ENCODE results near the gene ATP8A1. TPM values are rescaled to one million over a fixed set of nuclear protein-coding genes. Genes with fewer than 3 reads are reported as not detected.
"Not testable (repeated sequence)": the region's sequence is repeated elsewhere in the genome, so short reads cannot be mapped to it uniquely, and the experiment has no call there.

ATP8A1 gene
- total RNA-seq, 2 donors from 2014 or later = 17.0 to 29.2 TPM

DNA sequence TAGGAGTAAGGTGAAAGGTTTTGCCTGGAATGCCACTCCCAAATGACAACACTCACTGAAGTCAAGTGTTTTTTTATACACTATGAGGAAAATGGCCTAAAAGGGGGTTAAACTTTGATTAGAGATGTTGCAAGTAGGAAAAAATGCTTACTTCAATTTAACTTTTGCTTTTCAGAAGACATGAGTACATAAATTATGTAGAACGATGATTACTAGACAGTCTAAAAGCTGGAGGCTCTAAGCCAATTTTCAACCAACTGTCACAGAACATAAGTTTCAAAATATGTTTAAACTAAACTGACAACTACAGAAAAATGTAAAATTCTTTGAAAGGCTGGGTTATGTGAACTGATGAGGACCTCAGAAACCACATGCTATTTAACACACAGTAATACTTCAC, 176.2 kb downstream of the ATP8A1 start:
- Mint-ChIP-seq H3K4me3 (no peak overlapping the region), H3K4me1 (peaks cover 4% of the 10 kb centered on the region), H3K9me3 (no peaks in the 10 kb centered on the region), H3K36me3 (ENCODE audit: low read depth) (peaks cover 50% of the 10 kb centered on the region), H3K27ac (no peak overlapping the region), H3K27me3 (no peaks in the 10 kb centered on the region)
- ATAC-seq (replicated peaks) = no peak

DNA sequence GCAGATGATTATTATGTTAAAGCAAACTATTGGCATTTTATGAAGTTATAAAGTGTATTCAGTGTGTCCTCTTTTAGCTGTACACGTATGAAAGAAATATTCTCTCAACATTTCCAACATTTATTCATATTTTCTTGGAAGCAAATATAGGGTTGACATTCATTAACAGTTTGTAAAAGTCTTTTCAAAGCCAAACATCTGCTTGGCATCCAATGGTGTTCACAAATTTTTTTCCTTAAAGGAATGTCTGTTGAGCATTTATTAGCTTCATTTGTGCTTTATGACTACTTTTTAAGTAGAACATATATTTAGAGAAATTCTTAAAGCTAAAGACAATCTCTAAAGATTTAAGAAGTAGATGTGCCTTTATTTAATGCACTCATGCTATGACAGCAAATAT, 176.6 kb downstream of the ATP8A1 start:
- Mint-ChIP-seq H3K4me1 (peaks cover 4% of the 10 kb centered on the region), H3K4me3 (no peak overlapping the region), H3K36me3 (ENCODE audit: low read depth) (peaks cover 46% of the 10 kb centered on the region), H3K9me3 (no peaks in the 10 kb centered on the region), H3K27me3 (no peaks in the 10 kb centered on the region), H3K27ac (no peak overlapping the region)
- ATAC-seq (replicated peaks) = no peak

DNA sequence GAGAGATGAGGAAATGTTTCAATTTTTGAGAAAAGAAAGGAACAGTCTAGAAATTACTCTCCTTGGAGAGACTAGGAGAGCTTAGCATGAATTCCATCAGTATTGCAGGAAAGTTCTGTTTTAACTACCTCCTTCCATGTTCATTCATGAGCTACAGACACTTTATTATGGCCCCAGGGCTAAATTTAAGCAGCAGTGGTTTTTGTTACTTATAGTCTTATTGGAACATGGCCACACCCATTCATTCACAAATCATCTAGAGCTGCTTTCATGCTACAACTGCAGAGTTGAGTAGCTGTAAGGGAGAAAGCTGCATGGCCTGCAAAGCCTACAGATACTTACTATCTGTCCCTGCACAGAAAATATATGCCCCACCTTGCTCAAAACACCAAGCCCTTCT, 178.0 kb downstream of the ATP8A1 start:
- H3K36me3 Mint-ChIP-seq (ENCODE audit: low read depth) = peaks cover 37% of the 10 kb centered on the region
- H3K9me3 Mint-ChIP-seq = no peaks in the 10 kb centered on the region
- H3K27me3 Mint-ChIP-seq = no peaks in the 10 kb centered on the region
- H3K4me3 Mint-ChIP-seq = no peak overlapping the region
- no peak overlapping the region for H3K27ac Mint-ChIP-seq
- no peak for ATAC-seq (replicated peaks)
- peaks cover 4% of the 10 kb centered on the region for H3K4me1 Mint-ChIP-seq

GRCh38 chr4:42478509-42478908, 178.4 kb downstream of the ATP8A1 start:
- no peak overlapping the region for H3K4me3 Mint-ChIP-seq
- H3K4me1 Mint-ChIP-seq = peaks cover 4% of the 10 kb centered on the region
- peaks cover 32% of the 10 kb centered on the region for H3K36me3 Mint-ChIP-seq (ENCODE audit: low read depth)
- H3K27me3 Mint-ChIP-seq = no peaks in the 10 kb centered on the region
- H3K27ac Mint-ChIP-seq = no peak overlapping the region
- H3K9me3 Mint-ChIP-seq = no peaks in the 10 kb centered on the region
- no peak for ATAC-seq (replicated peaks)

DNA sequence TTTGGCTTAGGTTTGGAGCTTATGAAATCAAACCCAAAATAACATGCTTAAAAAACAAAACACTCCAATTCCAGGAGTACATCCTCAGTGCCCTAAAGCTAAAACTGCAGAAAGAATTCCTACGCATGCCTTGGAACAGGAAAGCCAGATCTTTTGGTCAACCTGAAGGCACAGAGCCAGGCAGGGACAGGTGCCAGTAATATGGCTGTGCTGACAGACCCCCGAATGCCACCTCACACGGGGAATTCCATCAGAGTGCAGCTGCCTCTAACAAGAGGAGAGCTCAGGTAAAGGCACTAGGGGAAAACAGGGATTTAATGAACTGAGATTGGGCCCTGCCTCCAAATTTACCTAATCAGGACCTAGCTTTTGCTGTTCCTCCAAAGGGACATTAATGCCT, 182.5 kb downstream of the ATP8A1 start:
- H3K4me3 Mint-ChIP-seq = no peak overlapping the region
- H3K9me3 Mint-ChIP-seq = no peaks in the 10 kb centered on the region
- peaks cover 19% of the 10 kb centered on the region for H3K36me3 Mint-ChIP-seq (ENCODE audit: low read depth)
- H3K27me3 Mint-ChIP-seq = no peaks in the 10 kb centered on the region
- no peak for ATAC-seq (replicated peaks)
- no peaks in the 10 kb centered on the region for H3K4me1 Mint-ChIP-seq
- no peak overlapping the region for H3K27ac Mint-ChIP-seq

DNA sequence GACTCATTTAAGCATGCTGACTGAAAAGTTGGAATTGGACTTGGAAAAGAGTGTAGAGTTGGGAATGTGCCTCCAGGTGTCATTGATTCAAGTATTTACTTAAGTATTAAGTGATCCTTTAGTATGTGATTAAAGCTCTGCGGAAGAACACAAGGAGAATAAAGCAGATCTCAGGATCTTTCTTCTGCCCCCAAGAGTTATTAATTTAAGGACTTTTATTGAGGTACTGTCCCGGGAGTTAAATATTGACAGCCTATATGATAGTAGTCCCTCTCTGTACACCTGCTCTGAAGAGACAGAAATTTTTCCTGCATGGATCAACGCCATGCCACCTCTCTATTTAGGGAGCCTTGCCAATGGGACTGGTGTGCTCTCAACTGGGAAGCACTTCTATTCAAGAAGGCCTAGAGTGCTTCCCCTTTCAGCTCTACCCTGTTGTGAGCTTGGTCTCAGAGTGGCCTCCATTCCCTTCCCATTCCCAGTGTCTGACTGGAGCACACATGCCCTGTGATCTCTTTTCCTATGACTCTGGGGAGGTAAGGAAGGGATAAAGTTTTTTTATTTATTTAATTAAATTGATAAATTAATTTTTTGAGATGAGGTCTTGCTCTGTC, 183.7 kb downstream of the ATP8A1 start:
- Mint-ChIP-seq H3K4me3 (no peak overlapping the region), H3K27me3 (no peaks in the 10 kb centered on the region), H3K4me1 (no peaks in the 10 kb centered on the region), H3K36me3 (ENCODE audit: low read depth) (peaks cover 21% of the 10 kb centered on the region), H3K9me3 (no peaks in the 10 kb centered on the region), H3K27ac (no peak overlapping the region)
- no peak for ATAC-seq (replicated peaks)

GRCh38 chr4:42471896-42472295, 185.0 kb downstream of the ATP8A1 start:
- ATAC-seq (replicated peaks) = no peak
- Mint-ChIP-seq H3K9me3 (no peaks in the 10 kb centered on the region), H3K4me3 (no peak overlapping the region), H3K27ac (no peak overlapping the region), H3K36me3 (ENCODE audit: low read depth) (peaks cover 21% of the 10 kb centered on the region), H3K4me1 (no peaks in the 10 kb centered on the region), H3K27me3 (no peaks in the 10 kb centered on the region)

DNA sequence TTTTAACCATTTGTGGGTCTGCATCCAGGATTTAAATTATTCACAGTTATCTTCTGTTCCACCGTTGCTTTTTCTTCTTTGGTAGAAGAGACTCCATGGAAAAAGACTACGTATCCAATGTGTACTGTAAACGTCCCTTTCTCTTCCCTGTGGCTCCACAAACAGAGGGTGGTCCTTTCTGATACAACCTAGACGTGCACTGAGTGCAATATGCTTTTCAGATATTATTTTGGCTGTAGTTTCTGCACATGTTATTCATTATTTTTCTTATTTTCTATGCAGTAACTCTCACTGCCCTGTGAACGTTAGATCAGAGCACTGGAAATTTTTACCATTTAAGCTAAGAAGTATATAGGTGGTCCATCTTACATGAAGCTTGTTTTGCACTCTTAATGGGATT, 186.9 kb downstream of the ATP8A1 start:
- no peak overlapping the region for H3K4me3 Mint-ChIP-seq
- no peaks in the 10 kb centered on the region for H3K9me3 Mint-ChIP-seq

DNA sequence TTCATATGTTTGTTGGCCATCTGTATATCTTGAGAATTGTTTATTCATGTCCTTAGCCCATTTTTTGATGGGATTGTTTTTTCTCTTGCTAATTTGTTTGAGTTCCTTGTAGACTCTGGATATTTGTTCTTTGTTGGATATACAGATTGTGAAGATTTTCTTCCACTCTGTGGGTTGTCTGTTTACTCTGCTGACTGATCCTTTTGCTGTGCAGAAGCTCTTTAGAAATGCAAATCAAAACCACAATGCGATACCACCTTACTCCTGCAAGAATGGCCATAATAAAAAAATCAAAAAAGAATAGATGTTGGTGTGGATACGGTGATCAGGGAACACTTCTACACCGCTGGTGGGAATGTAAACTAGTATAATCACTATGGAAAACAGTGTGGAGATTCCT, 189.1 kb downstream of the ATP8A1 start:
- H3K27me3 Mint-ChIP-seq; H3K4me1 Mint-ChIP-seq; H3K27ac Mint-ChIP-seq; ATAC-seq (replicated peaks); H3K4me3 Mint-ChIP-seq; H3K9me3 Mint-ChIP-seq: not testable (repeated sequence)
- peaks cover 44% of the 10 kb centered on the region for H3K36me3 Mint-ChIP-seq (ENCODE audit: low read depth)

More for the DNA sequence above, 186.9 kb downstream of the ATP8A1 start:
- Mint-ChIP-seq H3K36me3 (ENCODE audit: low read depth) (peaks cover 21% of the 10 kb centered on the region), H3K4me1 (no peaks in the 10 kb centered on the region), H3K27me3 (no peaks in the 10 kb centered on the region), H3K27ac (no peak overlapping the region)
- ATAC-seq (replicated peaks) = no peak

DNA sequence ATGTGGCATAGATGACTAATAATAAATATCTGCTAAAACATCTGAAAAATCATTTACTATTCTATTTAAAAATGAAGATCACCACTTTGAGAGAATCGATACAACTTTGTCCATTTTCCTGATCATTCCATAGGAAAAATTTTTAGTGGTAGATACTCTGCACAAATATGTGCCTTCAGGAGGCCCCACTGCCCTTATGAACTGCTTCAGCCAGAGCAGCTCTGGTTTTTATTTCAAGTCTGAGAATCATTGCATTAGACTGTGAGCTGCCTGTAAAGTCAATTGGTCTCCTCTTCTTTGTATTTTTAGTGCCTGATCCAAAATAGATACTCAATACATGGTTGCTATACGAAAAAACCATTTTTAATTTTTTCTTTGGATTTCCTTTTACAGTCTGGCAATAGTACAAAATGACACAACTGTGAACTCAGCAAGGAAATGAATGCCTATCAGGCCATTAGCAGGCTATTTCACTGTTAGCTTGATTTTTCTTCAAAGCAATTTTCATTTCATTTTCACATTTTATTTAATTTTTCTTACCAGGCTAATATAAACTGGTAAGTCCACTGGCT, 190.5 kb downstream of the ATP8A1 start:
- ATAC-seq (replicated peaks) = no peak
- Mint-ChIP-seq H3K27ac (no peak overlapping the region), H3K4me1 (no peaks in the 10 kb centered on the region), H3K9me3 (no peaks in the 10 kb centered on the region), H3K36me3 (ENCODE audit: low read depth) (peaks cover 58% of the 10 kb centered on the region), H3K4me3 (no peak overlapping the region), H3K27me3 (no peaks in the 10 kb centered on the region)

GRCh38 chr4:42464550-42465094, 192.3 kb downstream of the ATP8A1 start:
- no peak for ATAC-seq (replicated peaks)
- H3K27ac Mint-ChIP-seq = no peak overlapping the region
- peaks cover 66% of the 10 kb centered on the region for H3K36me3 Mint-ChIP-seq (ENCODE audit: low read depth)
- H3K4me3 Mint-ChIP-seq = no peak overlapping the region
- no peaks in the 10 kb centered on the region for H3K4me1 Mint-ChIP-seq
- H3K27me3 Mint-ChIP-seq = no peaks in the 10 kb centered on the region
- H3K9me3 Mint-ChIP-seq = no peaks in the 10 kb centered on the region

DNA sequence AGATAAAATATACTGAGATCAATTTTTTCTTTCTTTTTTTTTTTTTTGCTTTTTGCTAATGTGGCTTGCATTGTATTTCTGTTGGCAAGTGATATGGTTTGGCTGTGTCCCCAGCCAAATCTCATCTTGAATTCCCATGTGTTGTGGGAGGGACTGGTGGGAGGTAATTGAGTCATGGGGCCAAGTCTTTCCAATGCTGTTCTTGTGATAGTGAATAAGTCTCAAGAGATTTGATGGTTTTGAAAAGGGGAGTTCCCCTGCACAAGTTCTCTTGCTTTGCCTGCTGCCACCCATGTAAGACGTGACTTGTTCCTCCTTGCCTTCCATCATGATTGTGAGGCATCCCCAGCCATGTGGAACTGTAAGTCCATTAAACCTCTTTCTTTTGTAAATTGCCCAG, 195.7 kb downstream of the ATP8A1 start:
- H3K27me3 Mint-ChIP-seq; H3K27ac Mint-ChIP-seq; H3K4me1 Mint-ChIP-seq; H3K4me3 Mint-ChIP-seq; ATAC-seq (replicated peaks); H3K9me3 Mint-ChIP-seq: not testable (repeated sequence)
- peaks cover 63% of the 10 kb centered on the region for H3K36me3 Mint-ChIP-seq (ENCODE audit: low read depth)

- no peak overlapping the region for H3K4me3 Mint-ChIP-seq
- ATAC-seq (replicated peaks) = peak; percentile 52
- H3K27ac Mint-ChIP-seq = no peak overlapping the region
- peaks cover 66% of the 10 kb centered on the region for H3K36me3 Mint-ChIP-seq (ENCODE audit: low read depth)
- H3K9me3 Mint-ChIP-seq = no peaks in the 10 kb centered on the region
- H3K4me1 Mint-ChIP-seq = no peaks in the 10 kb centered on the region
- no peaks in the 10 kb centered on the region for H3K27me3 Mint-ChIP-seq
Observed at GRCh38 chr4:42460043-42460442, 196.9 kb downstream of the ATP8A1 start.

- Mint-ChIP-seq H3K4me1 (no peaks in the 10 kb centered on the region), H3K27me3 (no peaks in the 10 kb centered on the region), H3K9me3 (no peaks in the 10 kb centered on the region), H3K4me3 (no peak overlapping the region), H3K27ac (no peak overlapping the region), H3K36me3 (ENCODE audit: low read depth) (peaks cover 64% of the 10 kb centered on the region)
- ATAC-seq (replicated peaks) = no peak
Observed at GRCh38 chr4:42458657-42459056, 198.2 kb downstream of the ATP8A1 start.

GRCh38 chr4:42454755-42455420, 202.0 kb downstream of the ATP8A1 start:
- no peak for ATAC-seq (replicated peaks)
- Mint-ChIP-seq H3K9me3 (no peaks in the 10 kb centered on the region), H3K4me1 (no peaks in the 10 kb centered on the region), H3K4me3 (no peak overlapping the region), H3K36me3 (ENCODE audit: low read depth) (peaks cover 58% of the 10 kb centered on the region), H3K27ac (no peak overlapping the region), H3K27me3 (no peaks in the 10 kb centered on the region)
